Suprapubic skin (tissue), 4 donors: ENCODE measurements around the gene SPOCK1.

Source experiments
- EP300 ChIP-seq: sonication (generic); formaldehyde crosslinking; IDR thresholded peaks from one replicate; pipeline ENCODE4 v1.6.1; 2017; ENCODE audit warnings: antibody characterized with exemption
- POLR2A ChIP-seq, 2 donors: fragments of 450-650 bp; IDR thresholded peaks; one replicate each; pipeline ENCODE4 v1.6.1; 2017; ENCODE audit warnings: antibody characterized with exemption in 2 of 2, mild to moderate bottlenecking in 2 of 2, moderate library complexity in 2 of 2
- POLR2AphosphoS5 ChIP-seq, 3 donors: sonication (generic); formaldehyde crosslinking; IDR thresholded peaks; one replicate each; pipeline ENCODE4 v1.6.1; 2017; ENCODE audit warnings: antibody characterized with exemption in 3 of 3
- TF ChIP-seq, protein P1 (sequence below), 2 donors: fragments of 200-600 bp in 1 of 2; fragments of 450-650 bp in 1 of 2; sonication (generic) in 1 of 2; IDR thresholded peaks; one replicate each; pipeline ENCODE4 v1.5.1; 2016 to 2019; ENCODE audit warnings: antibody characterized with exemption in 2 of 2, mild to moderate bottlenecking in 1 of 2, moderate library complexity in 1 of 2

- TF ChIP-seq POLR2A (IDR thresholded peaks at IDR 0.05), result no peak
- TF ChIP-seq, protein P1, sequence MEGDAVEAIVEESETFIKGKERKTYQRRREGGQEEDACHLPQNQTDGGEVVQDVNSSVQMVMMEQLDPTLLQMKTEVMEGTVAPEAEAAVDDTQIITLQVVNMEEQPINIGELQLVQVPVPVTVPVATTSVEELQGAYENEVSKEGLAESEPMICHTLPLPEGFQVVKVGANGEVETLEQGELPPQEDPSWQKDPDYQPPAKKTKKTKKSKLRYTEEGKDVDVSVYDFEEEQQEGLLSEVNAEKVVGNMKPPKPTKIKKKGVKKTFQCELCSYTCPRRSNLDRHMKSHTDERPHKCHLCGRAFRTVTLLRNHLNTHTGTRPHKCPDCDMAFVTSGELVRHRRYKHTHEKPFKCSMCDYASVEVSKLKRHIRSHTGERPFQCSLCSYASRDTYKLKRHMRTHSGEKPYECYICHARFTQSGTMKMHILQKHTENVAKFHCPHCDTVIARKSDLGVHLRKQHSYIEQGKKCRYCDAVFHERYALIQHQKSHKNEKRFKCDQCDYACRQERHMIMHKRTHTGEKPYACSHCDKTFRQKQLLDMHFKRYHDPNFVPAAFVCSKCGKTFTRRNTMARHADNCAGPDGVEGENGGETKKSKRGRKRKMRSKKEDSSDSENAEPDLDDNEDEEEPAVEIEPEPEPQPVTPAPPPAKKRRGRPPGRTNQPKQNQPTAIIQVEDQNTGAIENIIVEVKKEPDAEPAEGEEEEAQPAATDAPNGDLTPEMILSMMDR (IDR thresholded peaks at IDR 0.05), result no peak
- TF ChIP-seq POLR2AphosphoS5 (IDR thresholded peaks at IDR 0.05), result no peak
- TF ChIP-seq EP300, result no peak
Observed at GRCh38 chr5:137361280-137361679, 137.8 kb downstream of the SPOCK1 start.
